Thyroid gland (tissue), 4 donors: ENCODE measurements around the gene PRTFDC1.

Experiments
- POLR2A ChIP-seq, 2 donors: fragments of 450-650 bp; IDR thresholded peaks; one replicate each; pipeline ENCODE4 v1.6.1; 2017; ENCODE audit warnings: antibody characterized with exemption in 2 of 2, mild to moderate bottlenecking in 2 of 2, moderate library complexity in 1 of 2
- TF ChIP-seq, protein P1 (sequence below), 6 experiments: fragments of 200-600 bp in 3 of 6; fragments of 450-650 bp in 3 of 6; sonication (generic) in 3 of 6; IDR thresholded peaks; one replicate each; pipeline ENCODE4 v1.5.1; 2016 to 2019; ENCODE audit warnings: antibody characterized with exemption in 6 of 6, mild to moderate bottlenecking in 2 of 6, inconsistent platforms in 1 of 6, moderate library complexity in 1 of 6

DNA sequence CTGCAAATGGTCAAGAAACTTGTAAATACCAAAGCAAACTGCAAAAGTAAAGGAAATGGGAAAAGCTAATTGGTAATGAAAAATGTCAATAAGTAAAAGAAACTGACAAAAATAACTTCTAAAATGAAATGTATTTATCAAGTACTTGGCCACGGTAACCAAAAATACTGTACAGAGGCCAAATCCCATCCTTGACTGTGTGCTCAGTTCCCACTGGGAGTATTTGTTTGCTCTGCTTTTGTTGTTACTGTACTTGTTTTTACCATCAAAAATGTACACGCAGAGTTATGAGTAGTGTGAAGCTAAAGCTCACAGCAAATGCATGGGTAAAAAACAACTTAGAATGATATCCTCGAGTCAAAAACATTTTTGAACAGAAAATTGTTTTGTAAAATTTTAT lies 32.5 kb upstream of the PRTFDC1 start:
- TF ChIP-seq POLR2A (IDR thresholded peaks at IDR 0.05) = no peak
- TF ChIP-seq, protein P1, sequence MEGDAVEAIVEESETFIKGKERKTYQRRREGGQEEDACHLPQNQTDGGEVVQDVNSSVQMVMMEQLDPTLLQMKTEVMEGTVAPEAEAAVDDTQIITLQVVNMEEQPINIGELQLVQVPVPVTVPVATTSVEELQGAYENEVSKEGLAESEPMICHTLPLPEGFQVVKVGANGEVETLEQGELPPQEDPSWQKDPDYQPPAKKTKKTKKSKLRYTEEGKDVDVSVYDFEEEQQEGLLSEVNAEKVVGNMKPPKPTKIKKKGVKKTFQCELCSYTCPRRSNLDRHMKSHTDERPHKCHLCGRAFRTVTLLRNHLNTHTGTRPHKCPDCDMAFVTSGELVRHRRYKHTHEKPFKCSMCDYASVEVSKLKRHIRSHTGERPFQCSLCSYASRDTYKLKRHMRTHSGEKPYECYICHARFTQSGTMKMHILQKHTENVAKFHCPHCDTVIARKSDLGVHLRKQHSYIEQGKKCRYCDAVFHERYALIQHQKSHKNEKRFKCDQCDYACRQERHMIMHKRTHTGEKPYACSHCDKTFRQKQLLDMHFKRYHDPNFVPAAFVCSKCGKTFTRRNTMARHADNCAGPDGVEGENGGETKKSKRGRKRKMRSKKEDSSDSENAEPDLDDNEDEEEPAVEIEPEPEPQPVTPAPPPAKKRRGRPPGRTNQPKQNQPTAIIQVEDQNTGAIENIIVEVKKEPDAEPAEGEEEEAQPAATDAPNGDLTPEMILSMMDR (IDR thresholded peaks at IDR 0.05) = no peak
